ENCODE results near the gene EFR3B. TPM values are rescaled to one million over a fixed set of nuclear protein-coding genes. Genes with fewer than 3 reads are reported as not detected.
A peak's percentile ranks its signal among the peaks of the same experiment; 100 is the strongest.

EFR3B gene
- total and polyA plus RNA-seq, 2 donors from 2014 or later, result 0.39 to 1.1 TPM

DNA sequence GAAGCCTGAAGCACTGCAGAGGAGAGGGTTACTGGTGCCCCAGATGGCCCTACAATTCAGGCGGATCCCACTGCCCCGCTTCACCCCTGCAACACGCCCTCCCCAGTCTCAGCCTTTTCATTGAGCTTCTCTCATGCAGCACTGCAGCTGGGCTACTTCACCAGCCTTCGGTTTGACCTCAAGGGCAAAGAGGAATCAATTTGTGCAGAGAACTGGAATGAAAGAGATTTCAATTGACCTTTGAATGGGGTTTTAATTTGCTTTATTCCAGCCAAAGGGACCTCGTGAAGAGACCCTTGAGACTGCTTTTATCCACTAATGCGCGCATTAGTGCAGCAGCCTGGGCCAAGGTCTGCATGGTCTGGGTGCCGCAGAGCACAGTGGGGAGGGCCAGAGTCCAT, 135.3 kb downstream of the EFR3B start:
- no peaks in the 10 kb centered on the region for H3K36me3 ChIP-seq (ENCODE audit: control insufficient read depth in 2 of 3, insufficient read depth in 3 of 3, low read length in 3 of 3)
- H3K9me3 ChIP-seq (ENCODE audit: control insufficient read depth in 2 of 3, insufficient read depth in 1 of 3, low read length in 3 of 3), result peaks cover 0 to 2% (median 0%) of the 10 kb centered on the region in 3 donors
- no peak for TF ChIP-seq CTCF (IDR thresholded peaks at IDR 0.05; ENCODE audit: borderline replicate concordance, extremely low read depth, insufficient read depth)
- FAIRE-seq (no peak), DNase-seq (no peak)
- no peaks in the 10 kb centered on the region for H3K4me1 ChIP-seq (ENCODE audit: control insufficient read depth in 2 of 3, insufficient read depth in 2 of 3, low read depth in 1 of 3, low read length in 3 of 3)
- intact Hi-C loops (cut with DNase I), result no loop called here
- H3K4me3 ChIP-seq (ENCODE audit: low read length in 3 of 3), result no peak overlapping the region
- no peaks in the 10 kb centered on the region for H3K27me3 ChIP-seq (ENCODE audit: control insufficient read depth, insufficient read depth, low read length)
- H3K9ac ChIP-seq (ENCODE audit: low read length in 3 of 3), result no peak overlapping the region
- no peak overlapping the region for H3K27ac ChIP-seq (ENCODE audit: low read depth in 2 of 2, low read length in 2 of 2)

DNA sequence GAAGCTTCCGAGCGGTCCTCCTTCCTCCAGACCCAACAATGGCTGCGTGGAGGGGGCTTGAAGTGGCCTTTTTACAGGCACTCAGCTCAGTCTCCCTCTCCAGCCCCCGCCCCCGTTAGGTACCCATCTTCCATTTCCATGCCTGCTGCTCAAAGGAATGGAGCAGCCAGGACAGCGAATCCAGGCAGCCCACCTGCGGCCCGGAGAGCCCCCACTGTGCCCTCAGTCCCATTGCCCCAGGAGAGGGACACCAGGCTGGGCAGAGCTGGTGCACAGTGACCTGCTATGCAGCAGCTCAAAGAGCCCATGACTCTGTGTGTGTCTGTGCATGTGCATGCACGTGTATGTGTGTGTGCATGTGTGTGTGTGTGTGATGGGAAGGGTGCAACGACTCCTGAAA, 137.1 kb downstream of the EFR3B start:
- Histone ChIP-seq H3K4me3 (ENCODE audit: low read length in 3 of 3) (no peak overlapping the region), H3K27me3 (ENCODE audit: control insufficient read depth, insufficient read depth, low read length) (no peaks in the 10 kb centered on the region), H3K27ac (ENCODE audit: low read depth in 2 of 2, low read length in 2 of 2) (no peak overlapping the region), H3K9me3 (ENCODE audit: control insufficient read depth in 2 of 3, insufficient read depth in 1 of 3, low read length in 3 of 3) (peaks cover 0 to 2% (median 0%) of the 10 kb centered on the region in 3 donors), H3K9ac (ENCODE audit: low read length in 3 of 3) (no peak overlapping the region), H3K4me1 (ENCODE audit: control insufficient read depth in 2 of 3, insufficient read depth in 2 of 3, low read depth in 1 of 3, low read length in 3 of 3) (no peaks in the 10 kb centered on the region), H3K36me3 (ENCODE audit: control insufficient read depth in 2 of 3, insufficient read depth in 3 of 3, low read length in 3 of 3) (no peaks in the 10 kb centered on the region)
- TF ChIP-seq CTCF (IDR thresholded peaks at IDR 0.05; ENCODE audit: borderline replicate concordance, extremely low read depth, insufficient read depth), result no peak
- intact Hi-C loops (cut with DNase I), result no loop called here
- FAIRE-seq, result no peak
- no peak for DNase-seq

DNA sequence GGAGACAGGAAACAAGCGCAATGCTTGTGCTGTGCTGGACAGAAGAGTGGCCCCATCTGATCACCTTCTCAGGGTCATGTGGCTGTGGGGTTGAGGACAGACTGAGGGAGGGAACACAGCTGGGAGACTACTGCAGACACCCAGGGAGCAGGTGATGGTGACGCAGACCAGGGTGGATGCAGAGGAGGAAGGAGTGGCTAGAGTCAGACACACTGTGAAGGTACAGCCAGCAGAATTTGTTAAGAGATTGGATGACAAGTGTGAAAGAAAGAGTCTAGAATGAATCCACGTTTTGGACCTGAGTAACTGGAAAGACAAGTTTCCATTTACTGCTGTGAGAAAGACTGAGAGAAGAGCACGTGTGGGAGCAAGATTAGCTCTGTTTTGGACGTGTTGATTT, 142.4 kb downstream of the EFR3B start:
- Histone ChIP-seq H3K36me3 (ENCODE audit: control insufficient read depth in 2 of 3, insufficient read depth in 3 of 3, low read length in 3 of 3) (no peaks in the 10 kb centered on the region), H3K27ac (ENCODE audit: low read depth in 2 of 2, low read length in 2 of 2) (no peak overlapping the region), H3K4me3 (ENCODE audit: low read length in 3 of 3) (no peak overlapping the region), H3K9ac (ENCODE audit: low read length in 3 of 3) (no peak overlapping the region), H3K4me1 (ENCODE audit: control insufficient read depth in 2 of 3, insufficient read depth in 2 of 3, low read depth in 1 of 3, low read length in 3 of 3) (no peaks in the 10 kb centered on the region), H3K9me3 (ENCODE audit: control insufficient read depth in 2 of 3, insufficient read depth in 1 of 3, low read length in 3 of 3) (peaks cover 0 to 2% (median 0%) of the 10 kb centered on the region in 3 donors), H3K27me3 (ENCODE audit: control insufficient read depth, insufficient read depth, low read length) (no peaks in the 10 kb centered on the region)
- DNase-seq (no peak), FAIRE-seq (no peak)
- no peak for TF ChIP-seq CTCF (IDR thresholded peaks at IDR 0.05; ENCODE audit: borderline replicate concordance, extremely low read depth, insufficient read depth)
- intact Hi-C loops (cut with DNase I), result no loop called here

DNA sequence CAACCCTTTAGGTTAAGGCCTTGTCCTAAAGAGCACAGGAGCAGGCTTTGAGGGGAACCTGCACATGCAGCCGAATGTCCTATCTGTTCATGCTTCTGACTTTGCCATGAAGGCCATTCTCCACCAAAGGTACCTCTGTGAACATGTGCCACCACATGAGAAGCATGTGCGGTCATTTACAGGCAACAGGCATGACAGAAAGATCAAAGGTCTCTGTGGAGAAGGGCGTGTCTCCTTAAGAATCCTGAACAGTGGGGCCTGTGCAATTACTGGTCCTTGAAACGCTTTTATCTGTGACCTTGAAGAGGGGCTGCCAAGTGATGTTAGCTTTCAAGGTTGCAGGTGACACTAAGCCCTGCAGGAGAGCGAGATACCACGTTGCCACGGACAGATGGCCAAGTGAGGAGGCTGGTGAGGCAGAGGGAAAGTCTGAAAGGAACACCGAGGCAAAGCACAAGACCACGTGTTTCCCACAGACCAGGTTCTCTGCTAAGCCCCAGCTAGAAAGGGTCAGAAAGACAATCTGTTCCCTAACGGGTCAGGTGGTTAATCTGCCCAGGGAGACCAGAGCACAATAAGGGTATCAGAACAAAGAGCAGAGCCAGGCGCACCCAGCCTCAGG, 146.0 kb downstream of the EFR3B start:
- no peaks in the 10 kb centered on the region for H3K27me3 ChIP-seq (ENCODE audit: control insufficient read depth, insufficient read depth, low read length)
- intact Hi-C loops (cut with DNase I), result no loop called here
- H3K9ac ChIP-seq (ENCODE audit: low read length in 3 of 3), result no peak overlapping the region
- DNase-seq (peak in 1 of 5 donors; percentile 23), FAIRE-seq (no peak)
- no peaks in the 10 kb centered on the region for H3K36me3 ChIP-seq (ENCODE audit: control insufficient read depth in 2 of 3, insufficient read depth in 3 of 3, low read length in 3 of 3)
- no peak overlapping the region for H3K4me3 ChIP-seq (ENCODE audit: low read length in 3 of 3)
- no peaks in the 10 kb centered on the region for H3K9me3 ChIP-seq (ENCODE audit: control insufficient read depth in 2 of 3, insufficient read depth in 1 of 3, low read length in 3 of 3)
- no peak overlapping the region for H3K27ac ChIP-seq (ENCODE audit: low read depth in 2 of 2, low read length in 2 of 2)
- TF ChIP-seq CTCF (IDR thresholded peaks at IDR 0.05; ENCODE audit: borderline replicate concordance, extremely low read depth, insufficient read depth), result no peak
- H3K4me1 ChIP-seq (ENCODE audit: control insufficient read depth in 2 of 3, insufficient read depth in 2 of 3, low read depth in 1 of 3, low read length in 3 of 3), result no peaks in the 10 kb centered on the region
